Astrocyte of the spinal cord (primary cell): ENCODE measurements around the gene KCNIP4.

ENCODE experiments used
- DNase-seq: peaks from one replicate; pipeline ENCODE4 v3.0.0; 2011; ENCODE audit warnings: low read depth, low spot score
- H3K4me3 ChIP-seq: 2 replicates; pipeline ENCODE4 v1.5.1; 2011; ENCODE audit warnings: low read depth, mild to moderate bottlenecking, low read length, moderate library complexity
- in situ Hi-C: cut with HindIII; loops from 2 replicates; pipeline ENCODE4 v1.10.0; 2017; ENCODE audit warnings: low sequenced_read_pairs
- TF ChIP-seq, protein P1 (sequence below): IDR thresholded peaks from 2 replicates; pipeline ENCODE4 v1.5.1; 2012; ENCODE audit warnings: low read depth, mild to moderate bottlenecking, low read length, inconsistent platforms

The KCNIP4 gene

DNA sequence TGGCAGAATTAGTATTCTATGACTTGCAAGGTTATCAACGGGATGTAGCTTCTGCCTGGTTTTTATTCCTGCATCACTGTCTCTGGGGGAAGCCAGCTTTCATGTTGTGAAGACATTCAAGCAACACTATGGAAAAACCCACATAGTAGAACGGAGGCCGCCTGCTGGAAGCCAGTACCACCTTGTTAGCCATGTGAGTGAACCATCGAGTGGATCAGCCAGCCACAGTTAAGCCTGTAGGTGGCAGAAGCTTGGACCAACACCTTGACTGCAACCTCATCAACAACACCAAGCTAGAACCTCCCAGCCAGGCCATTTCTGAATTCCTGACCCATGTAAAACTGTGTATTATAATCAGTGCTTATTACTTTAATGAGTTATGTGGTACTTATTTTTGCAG, 538.2 kb downstream of the KCNIP4 start:
- DNase-seq = no peak
- TF ChIP-seq, protein P1, sequence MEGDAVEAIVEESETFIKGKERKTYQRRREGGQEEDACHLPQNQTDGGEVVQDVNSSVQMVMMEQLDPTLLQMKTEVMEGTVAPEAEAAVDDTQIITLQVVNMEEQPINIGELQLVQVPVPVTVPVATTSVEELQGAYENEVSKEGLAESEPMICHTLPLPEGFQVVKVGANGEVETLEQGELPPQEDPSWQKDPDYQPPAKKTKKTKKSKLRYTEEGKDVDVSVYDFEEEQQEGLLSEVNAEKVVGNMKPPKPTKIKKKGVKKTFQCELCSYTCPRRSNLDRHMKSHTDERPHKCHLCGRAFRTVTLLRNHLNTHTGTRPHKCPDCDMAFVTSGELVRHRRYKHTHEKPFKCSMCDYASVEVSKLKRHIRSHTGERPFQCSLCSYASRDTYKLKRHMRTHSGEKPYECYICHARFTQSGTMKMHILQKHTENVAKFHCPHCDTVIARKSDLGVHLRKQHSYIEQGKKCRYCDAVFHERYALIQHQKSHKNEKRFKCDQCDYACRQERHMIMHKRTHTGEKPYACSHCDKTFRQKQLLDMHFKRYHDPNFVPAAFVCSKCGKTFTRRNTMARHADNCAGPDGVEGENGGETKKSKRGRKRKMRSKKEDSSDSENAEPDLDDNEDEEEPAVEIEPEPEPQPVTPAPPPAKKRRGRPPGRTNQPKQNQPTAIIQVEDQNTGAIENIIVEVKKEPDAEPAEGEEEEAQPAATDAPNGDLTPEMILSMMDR = no peak
- H3K4me3 ChIP-seq = no peak overlapping the region
- in situ Hi-C loops = no loop called here

DNA sequence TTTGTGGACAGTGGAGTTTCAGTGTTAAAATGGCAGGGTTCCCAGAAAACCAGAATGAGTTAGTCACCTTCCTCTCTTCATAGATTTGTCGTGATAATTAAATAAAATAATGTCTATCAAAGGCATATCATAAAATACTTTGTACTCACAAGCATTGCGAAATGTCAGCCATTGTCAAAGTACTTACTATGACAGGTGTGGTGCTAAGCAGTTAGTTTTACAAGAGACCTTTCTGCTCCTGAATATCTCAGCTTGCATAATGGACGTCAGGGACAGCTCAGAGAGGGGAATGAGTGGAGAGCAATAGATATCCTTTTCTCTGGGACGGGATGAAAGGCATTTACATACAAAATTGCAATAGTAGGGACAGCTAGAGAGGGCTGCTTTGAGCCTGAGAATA, 560.9 kb downstream of the KCNIP4 start:
- TF ChIP-seq, protein P1 = no peak
- in situ Hi-C loops = no loop called here
- no peak for DNase-seq
- H3K4me3 ChIP-seq = no peak overlapping the region

DNA sequence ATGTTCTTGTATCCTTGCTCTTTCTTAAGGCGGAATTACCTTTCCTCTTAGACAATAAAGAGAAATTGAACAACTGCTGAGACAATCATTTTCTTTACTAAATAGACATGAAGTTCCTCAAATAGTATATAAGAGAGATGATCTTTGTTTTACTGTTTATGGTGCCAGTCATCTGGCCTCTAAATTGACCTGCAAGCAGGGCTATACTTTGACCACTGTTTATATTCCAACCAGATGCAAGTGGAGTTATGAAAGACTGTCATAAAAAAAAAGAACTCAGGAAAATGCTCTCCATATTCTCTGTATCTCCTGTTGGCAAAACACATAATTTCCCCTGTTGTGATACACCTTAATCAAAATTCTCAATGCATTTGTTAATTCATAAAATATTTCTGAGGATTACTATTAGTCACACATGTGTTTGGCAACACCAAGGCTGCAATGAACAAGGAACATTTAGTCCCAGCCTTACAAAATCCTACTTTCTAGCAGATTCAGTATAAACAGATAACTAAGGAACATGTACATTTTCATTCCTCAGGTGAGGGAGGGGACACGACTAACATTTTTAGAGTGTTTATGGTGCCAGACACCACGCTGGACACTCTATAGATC, 562.3 kb downstream of the KCNIP4 start:
- TF ChIP-seq, protein P1 = no peak
- H3K4me3 ChIP-seq = no peak overlapping the region
- in situ Hi-C loops = no loop called here
- DNase-seq = no peak

DNA sequence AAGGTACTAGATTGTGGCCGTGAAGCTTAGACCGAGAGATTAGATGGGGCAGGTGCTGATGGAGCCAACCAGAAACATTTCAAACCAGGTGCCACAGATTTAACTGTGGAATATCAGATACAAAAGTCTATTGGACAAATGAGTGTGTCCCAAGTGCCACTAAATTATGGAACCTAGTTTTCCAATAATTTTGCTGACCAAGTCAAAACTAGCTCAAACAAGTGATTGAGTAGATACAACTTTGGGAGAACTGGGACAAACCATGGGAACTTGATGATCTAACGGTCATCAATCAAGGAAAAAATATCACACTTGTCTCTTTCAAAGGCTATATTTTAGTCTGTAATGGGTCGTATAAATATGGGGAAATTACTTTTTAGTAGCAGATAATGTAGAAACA, 562.9 kb downstream of the KCNIP4 start:
- no peak overlapping the region for H3K4me3 ChIP-seq
- in situ Hi-C loops = no loop called here
- TF ChIP-seq, protein P1 = no peak
- DNase-seq = no peak

DNA sequence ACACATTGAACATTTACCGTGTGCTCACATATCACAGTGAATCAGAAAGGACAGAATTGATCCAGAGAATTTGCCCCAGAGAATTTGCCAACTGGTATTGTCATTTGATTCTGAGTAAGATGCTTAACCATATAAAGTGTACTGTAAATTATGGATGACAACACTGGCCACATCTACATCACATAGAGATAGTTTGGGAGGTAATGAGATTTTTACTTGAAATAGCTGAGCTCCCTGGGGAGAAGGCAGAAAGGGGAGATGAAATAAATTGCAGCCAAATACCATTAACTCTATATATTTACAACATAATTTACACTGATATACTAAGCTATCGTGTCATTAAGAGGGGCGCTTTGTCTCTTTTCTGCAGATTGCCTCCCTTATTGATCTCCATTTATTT, 564.0 kb downstream of the KCNIP4 start:
- in situ Hi-C loops = no loop called here
- DNase-seq = no peak
- TF ChIP-seq, protein P1 = no peak
- no peak overlapping the region for H3K4me3 ChIP-seq

DNA sequence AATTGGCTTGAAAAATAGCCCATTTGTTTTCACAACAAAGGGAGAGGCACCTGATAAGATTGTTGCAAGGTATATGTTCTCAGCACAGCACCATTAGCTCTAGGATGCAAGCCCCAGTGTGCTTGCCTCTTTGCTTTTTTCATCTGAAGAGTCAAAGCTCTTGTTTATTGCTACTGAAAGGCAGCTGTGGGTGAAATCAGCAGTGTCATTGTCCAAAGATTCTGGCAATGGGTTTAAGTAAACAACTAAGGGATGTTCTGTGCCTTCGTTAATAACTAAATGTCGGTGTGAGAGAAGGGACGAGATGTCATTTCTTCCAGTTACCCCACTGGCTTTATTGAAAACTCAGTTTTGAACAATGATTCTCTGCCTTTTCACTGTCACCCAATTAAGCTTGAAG, 567.7 kb downstream of the KCNIP4 start:
- TF ChIP-seq, protein P1 = no peak
- H3K4me3 ChIP-seq = no peak overlapping the region
- in situ Hi-C loops = no loop called here
- no peak for DNase-seq

DNA sequence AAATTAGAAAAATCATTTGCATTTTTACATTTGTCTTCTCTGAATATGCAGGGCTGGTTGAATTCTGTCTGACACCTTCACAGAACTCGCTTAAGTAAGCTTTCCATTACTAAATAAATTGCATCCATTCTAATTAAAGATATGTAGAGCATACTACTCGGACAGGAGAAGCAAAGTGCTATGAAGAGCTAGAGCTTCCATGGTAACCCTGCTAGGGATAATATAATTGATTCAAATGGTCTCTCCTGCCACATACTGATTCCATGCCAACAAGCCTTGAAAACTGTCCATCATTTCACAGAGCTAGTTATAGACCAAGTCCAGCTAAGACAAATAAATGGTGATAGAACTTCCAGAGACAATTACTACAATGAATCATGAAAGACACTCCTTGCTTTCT, 571.5 kb downstream of the KCNIP4 start:
- TF ChIP-seq, protein P1 = no peak
- in situ Hi-C loops = no loop called here
- H3K4me3 ChIP-seq = no peak overlapping the region
- no peak for DNase-seq
